ENCODE data around the gene MRPS10. TPM values are rescaled to one million over a fixed set of nuclear protein-coding genes. Genes with fewer than 3 reads are reported as not detected.

Gene MRPS10
- total RNA-seq: 41.0 TPM

DNA sequence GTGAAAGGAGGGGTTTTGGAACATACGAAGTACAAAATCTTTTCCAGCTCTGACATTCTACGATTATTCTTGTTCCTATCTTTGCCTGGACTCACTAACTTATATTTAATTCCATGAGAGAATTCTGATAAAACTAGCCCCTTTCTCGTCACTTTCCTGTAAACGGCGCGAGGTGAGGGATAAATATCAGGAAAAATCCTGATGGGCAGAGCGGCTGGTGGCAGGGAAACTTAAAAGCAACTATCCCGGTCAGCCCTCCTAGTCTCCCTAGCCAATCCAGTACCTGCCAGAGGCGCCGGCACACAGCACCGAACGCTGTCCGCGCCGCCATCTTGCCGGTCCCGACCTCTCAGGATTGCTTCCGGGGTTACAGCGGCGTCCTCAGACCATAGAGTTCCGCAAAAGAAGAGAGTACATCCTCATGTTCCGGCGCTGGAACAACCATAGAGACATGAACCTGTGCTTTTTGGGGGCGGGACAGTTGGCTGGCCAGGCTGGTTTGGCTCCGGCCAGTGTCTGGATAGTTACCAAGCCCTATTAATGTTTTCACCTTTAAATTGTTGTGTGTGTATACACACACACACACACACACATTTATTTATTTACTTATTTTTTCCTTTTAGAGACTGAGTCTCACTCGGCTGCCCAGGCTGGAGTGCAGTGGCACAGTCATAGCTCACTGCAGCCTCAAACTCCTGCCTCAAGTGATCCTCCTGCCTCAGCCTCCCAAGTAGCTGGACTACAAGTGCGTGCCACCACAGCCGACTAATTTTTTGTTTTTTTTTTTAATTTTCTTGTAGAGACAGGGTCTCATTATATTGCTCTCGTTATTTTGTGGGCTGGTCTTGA, at the start of gene MRPS10:
MRPS10 (minus strand) TSS at position 343 of the 849 bp plus-strand sequence; CDS start at position 331, 12 bp downstream.

DNA sequence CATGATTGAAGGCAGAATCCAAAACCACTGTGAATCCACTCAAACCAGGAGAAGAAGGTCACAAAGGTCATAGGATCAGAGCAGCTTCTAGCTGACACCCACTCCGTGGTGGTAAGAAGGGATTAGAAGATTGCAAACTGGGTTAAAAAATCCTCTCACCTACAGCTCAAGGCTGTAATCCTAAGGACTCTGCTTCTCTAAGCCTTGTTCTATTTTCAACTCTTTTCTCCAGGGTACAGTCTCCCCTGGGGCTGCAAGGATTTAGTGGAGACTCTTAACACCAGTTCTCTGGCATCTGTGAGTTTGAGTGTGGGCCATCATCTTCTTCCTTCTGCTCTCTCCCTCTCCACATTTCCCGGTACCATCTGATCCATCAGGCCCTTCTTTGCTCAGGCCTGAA, 44.6 kb downstream of the MRPS10 start, which contains the start of gene GUCA1A:
GUCA1A (plus strand) TSS at position 264 of the 400 bp plus-strand sequence. CDS start 250 bp downstream, outside the sequence.

Other genes with a start within 250 kb of the MRPS10 start
- gene TAF8, start 167.3 kb downstream of the MRPS10 start, total RNA-seq: 11.9 TPM
- gene C6orf132, start 75.2 kb downstream of the MRPS10 start, total RNA-seq: under 0.01 TPM
- 1.6 TPM for gene GUCA1A, start 44.5 kb downstream of the MRPS10 start, total RNA-seq
- 0.63 TPM for gene GUCA1B, start 22.9 kb downstream of the MRPS10 start, total RNA-seq
- 7.5 TPM for gene TRERF1, start 234.1 kb upstream of the MRPS10 start, total RNA-seq